NCI-H524 treated with DMSO at 0.1 percent for 48 hours (cell line): ENCODE measurements around the gene GRIK3.

ENCODE experiments used
- DNase-seq: peaks from one replicate; lab custom pipeline; 2025; lab: John Stamatoyannopoulos, UW

The GRIK3 gene

GRCh38 chr1:36851595-36851994 lies 182.7 kb downstream of the GRIK3 start:
- DNase-seq: peak; percentile 94

- peak; percentile 94 for DNase-seq
These were observed 183.2 kb downstream of the GRIK3 start for GRCh38 chr1:36851087-36851486.

- no peak for DNase-seq
These were observed 184.4 kb downstream of the GRIK3 start for GRCh38 chr1:36849956-36850355.

- DNase-seq: peak; percentile 90
These were observed 186.6 kb downstream of the GRIK3 start for GRCh38 chr1:36847761-36848160.

GRCh38 chr1:36847186-36847585 lies 187.1 kb downstream of the GRIK3 start:
- no peak for DNase-seq

GRCh38 chr1:36846357-36846756 lies 188.0 kb downstream of the GRIK3 start:
- no peak for DNase-seq

GRCh38 chr1:36845802-36846201 lies 188.5 kb downstream of the GRIK3 start:
- DNase-seq: no peak

- no peak for DNase-seq
These were observed 189.4 kb downstream of the GRIK3 start for GRCh38 chr1:36844917-36845316.

- no peak for DNase-seq
These were observed 190.3 kb downstream of the GRIK3 start for GRCh38 chr1:36843906-36844610.

- DNase-seq: no peak
These were observed 191.3 kb downstream of the GRIK3 start for GRCh38 chr1:36843027-36843426.

- DNase-seq: no peak
These were observed 191.9 kb downstream of the GRIK3 start for GRCh38 chr1:36842448-36842847.

GRCh38 chr1:36839485-36839884 lies 194.8 kb downstream of the GRIK3 start:
- DNase-seq: no peak

- no peak for DNase-seq
These were observed 195.4 kb downstream of the GRIK3 start for GRCh38 chr1:36838888-36839287.

GRCh38 chr1:36836916-36837315 lies 197.4 kb downstream of the GRIK3 start:
- no peak for DNase-seq

- DNase-seq: no peak
These were observed 198.0 kb downstream of the GRIK3 start for GRCh38 chr1:36836196-36836883.

- DNase-seq: no peak
These were observed 198.6 kb downstream of the GRIK3 start for GRCh38 chr1:36835696-36836095.

GRCh38 chr1:36835017-36835695 lies 199.2 kb downstream of the GRIK3 start:
- DNase-seq: no peak

GRCh38 chr1:36834586-36834985 lies 199.7 kb downstream of the GRIK3 start:
- DNase-seq: no peak

- DNase-seq: peak; percentile 95
These were observed 203.0 kb downstream of the GRIK3 start for GRCh38 chr1:36831186-36831810.

GRCh38 chr1:36829961-36830360 lies 204.4 kb downstream of the GRIK3 start:
- peak; percentile 98 for DNase-seq

- no peak for DNase-seq
These were observed 205.2 kb downstream of the GRIK3 start for GRCh38 chr1:36829066-36829465.

GRCh38 chr1:36825226-36825625 lies 209.1 kb downstream of the GRIK3 start:
- no peak for DNase-seq
